Fibroblast of mammary gland (primary cell): ENCODE measurements around the gene POLR2E.

Experiments
- DNase-seq: peaks from one replicate; pipeline ENCODE4 v3.0.0-alpha.2; 2010; ENCODE audit warnings: low read depth
- H3K4me3 ChIP-seq: 2 replicates; pipeline ENCODE4 v1.5.1; 2011; ENCODE audit warnings: low read depth, mild to moderate bottlenecking, low read length, moderate library complexity; ENCODE audit not compliant: control insufficient read depth
- TF ChIP-seq, protein P1 (sequence below): conservative IDR thresholded peaks from 2 replicates; pipeline ENCODE4 v1.5.1; 2011; ENCODE audit warnings: low read depth, low read length, inconsistent platforms; ENCODE audit not compliant: control insufficient read depth, insufficient read depth

POLR2E gene

DNA sequence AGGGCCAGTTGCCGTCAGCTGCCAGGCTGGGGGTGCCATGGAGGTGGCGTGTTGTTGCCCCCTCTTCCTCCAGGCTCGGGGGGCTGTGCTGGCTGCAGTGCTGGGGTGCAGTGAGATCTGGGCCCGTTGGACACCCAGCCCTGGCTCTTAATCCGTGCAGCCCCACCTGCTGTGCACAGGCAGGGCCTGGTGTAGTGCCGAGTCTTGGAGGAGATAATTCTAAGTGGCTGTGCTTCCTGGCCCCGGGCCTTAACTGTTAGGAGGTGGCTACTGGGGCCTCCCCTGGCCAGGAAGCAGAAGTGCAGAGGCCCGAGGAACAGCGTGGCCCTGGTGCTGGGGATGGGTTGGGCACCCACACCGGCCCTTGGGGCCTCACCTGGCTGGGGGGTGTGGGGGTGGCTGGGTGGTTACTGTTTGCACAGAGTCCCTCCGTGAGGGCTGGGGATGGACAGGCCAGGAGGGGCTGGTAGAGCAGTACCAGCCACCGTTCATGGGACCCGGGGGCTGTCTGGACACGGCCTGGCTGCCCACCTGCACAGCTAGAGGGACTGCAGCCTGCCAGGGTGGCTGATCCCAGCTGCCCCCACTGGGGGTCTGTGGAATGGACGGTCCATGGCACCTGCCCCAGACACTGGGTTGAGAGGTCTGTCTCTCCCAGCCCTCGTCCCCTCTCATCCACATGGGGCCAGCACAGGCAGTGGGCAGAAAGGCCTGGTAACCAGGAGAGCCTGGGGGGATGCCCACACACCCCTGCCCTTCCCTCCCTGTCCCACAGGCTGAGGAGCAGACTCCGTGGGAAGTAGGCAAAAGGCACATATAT lies 11.9 kb upstream of the POLR2E start:
- no peak overlapping the region for H3K4me3 ChIP-seq
- TF ChIP-seq, protein P1, sequence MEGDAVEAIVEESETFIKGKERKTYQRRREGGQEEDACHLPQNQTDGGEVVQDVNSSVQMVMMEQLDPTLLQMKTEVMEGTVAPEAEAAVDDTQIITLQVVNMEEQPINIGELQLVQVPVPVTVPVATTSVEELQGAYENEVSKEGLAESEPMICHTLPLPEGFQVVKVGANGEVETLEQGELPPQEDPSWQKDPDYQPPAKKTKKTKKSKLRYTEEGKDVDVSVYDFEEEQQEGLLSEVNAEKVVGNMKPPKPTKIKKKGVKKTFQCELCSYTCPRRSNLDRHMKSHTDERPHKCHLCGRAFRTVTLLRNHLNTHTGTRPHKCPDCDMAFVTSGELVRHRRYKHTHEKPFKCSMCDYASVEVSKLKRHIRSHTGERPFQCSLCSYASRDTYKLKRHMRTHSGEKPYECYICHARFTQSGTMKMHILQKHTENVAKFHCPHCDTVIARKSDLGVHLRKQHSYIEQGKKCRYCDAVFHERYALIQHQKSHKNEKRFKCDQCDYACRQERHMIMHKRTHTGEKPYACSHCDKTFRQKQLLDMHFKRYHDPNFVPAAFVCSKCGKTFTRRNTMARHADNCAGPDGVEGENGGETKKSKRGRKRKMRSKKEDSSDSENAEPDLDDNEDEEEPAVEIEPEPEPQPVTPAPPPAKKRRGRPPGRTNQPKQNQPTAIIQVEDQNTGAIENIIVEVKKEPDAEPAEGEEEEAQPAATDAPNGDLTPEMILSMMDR = peak; percentile 18
- peak; percentile 60 for DNase-seq

DNA sequence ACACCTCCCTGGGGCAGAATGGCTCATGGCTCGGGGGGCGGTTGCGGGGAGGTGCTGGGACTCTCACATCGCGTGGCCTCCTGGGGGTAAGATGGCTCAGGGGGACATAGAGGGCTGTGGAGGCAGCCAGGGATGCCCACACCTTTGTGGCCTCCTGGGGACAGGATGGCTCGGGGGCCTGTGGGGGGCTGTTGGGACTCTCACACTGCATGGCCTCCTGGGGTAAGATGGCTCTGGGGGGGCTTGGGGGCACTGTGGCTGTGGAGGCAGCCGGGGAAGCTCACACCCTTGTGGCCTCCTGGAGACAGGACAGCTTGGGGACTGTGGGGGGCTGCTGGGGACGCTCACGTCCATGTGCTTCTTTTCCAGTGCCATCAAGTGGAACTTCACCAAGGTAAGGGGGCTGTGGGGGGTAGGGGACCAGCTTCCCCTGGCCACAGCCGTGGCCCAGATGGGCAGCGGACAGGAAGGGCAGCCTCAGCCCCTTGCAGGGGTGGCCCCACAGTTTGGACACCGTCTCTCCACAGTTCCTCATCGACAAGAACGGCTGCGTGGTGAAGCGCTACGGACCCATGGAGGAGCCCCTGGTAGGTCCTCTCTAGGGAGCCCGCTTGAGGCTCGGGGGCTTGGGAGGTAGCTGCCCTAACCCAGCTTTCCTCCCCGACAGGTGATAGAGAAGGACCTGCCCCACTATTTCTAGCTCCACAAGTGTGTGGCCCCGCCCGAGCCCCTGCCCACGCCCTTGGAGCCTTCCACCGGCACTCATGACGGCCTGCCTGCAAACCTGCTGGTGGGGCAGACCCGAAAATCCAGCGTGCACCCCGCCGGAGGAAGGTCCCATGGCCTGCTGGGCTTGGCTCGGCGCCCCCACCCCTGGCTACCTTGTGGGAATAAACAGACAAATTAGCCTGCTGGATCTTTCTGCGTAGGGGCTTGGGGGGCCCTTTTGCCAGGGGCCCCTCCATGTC lies 11.0 kb upstream of the POLR2E start:
- TF ChIP-seq, protein P1 = no peak
- no peak for DNase-seq
- no peak overlapping the region for H3K4me3 ChIP-seq

GRCh38 chr19:1105008-1105872 lies 10.1 kb upstream of the POLR2E start:
- peak; percentile 55 for DNase-seq
- peak overlapping the region; percentile 61 for H3K4me3 ChIP-seq
- TF ChIP-seq, protein P1 = no peak

DNA sequence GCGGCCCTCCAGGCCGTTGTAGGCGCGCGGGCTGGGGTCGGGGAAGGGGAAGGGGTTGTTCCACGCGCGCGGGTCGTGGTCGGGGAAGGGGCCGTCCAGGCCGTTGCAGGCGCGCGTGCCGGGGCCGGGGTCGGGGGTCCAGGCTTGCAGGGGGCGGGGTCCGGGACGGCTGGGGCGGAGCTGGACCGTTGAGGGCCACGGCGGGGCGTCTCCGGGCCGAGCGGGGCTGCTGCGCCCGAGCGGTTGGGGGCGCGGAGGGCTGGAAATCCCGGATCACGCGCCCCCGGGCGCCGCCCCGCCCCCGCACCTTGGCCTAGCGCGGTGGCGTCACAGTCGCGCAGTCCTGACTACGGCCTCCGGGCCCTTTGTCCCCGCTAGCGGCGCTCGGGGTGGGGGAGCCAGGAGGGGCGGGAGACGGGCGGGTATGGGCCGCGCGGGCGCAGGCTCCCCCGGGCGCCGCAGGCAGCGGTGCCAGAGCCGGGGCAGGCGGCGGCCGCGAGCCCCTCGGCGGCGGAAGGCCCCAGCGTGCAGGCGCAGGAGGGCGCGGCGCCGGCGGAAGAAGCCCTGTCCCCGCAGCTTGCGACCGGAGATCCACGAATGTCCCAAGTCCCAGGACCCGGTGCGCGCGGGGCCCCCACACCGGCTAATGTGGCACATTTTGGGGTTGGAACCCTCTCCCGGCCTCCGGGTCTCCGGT lies 9.3 kb upstream of the POLR2E start:
- peak; percentile 76 for DNase-seq
- peak overlapping the region; percentile 61 for H3K4me3 ChIP-seq
- TF ChIP-seq, protein P1 = no peak

- TF ChIP-seq, protein P1 = no peak
- DNase-seq = peak; percentile 99
- H3K4me3 ChIP-seq = peak within 1 kb of the TSS; percentile 61
Measured at GRCh38 chr19:1103708-1104310, 8.6 kb upstream of the POLR2E start, which contains the start of gene GPX4. Gene GPX4 (plus strand): TSS chr19:1103994. CDS start chr19:1104044, 50 bp downstream.
